Choroid plexus epithelial cell (primary cell): Measurements from ENCODE around the gene AAMDC.

Experiments used
- DNase-seq: peaks from one replicate; pipeline ENCODE4 v3.0.0-alpha.2; 2010; ENCODE audit warnings: low read depth
- H3K4me3 ChIP-seq: 2 replicates; pipeline ENCODE4 v1.5.1; 2011; ENCODE audit warnings: low read depth, mild to moderate bottlenecking, control low read depth, low read length, moderate library complexity
- CTCF ChIP-seq: conservative IDR thresholded peaks from 2 replicates; pipeline ENCODE4 v1.5.1; 2011; ENCODE audit warnings: low read depth, mild to moderate bottlenecking, control low read depth, inconsistent platforms, low read length, moderate library complexity

The AAMDC gene

GRCh38 chr11:77801477-77801876 lies 19.5 kb upstream of the AAMDC start:
- no peak overlapping the region for H3K4me3 ChIP-seq
- no peak for DNase-seq
- no peak for TF ChIP-seq CTCF

DNA sequence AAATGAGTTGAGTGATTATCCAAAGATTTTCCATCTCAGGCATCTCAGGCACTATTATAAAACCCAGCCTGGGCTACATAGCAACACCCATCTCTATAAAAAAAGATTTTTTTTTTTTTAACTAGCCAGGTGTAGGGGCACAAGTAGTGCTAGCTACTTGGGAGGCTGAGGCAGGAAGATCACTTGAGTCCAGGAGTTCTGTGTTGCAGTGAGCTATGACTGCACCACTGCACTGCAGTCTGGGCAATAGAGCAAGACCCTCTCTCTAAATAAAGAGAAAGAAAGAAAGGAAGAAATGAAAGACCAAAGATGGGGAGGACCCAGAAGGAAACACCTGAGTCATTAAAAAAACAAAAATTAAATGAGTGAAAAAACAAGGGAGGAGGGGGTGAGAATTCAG lies 14.5 kb upstream of the AAMDC start:
- no peak for TF ChIP-seq CTCF
- no peak overlapping the region for H3K4me3 ChIP-seq
- no peak for DNase-seq

DNA sequence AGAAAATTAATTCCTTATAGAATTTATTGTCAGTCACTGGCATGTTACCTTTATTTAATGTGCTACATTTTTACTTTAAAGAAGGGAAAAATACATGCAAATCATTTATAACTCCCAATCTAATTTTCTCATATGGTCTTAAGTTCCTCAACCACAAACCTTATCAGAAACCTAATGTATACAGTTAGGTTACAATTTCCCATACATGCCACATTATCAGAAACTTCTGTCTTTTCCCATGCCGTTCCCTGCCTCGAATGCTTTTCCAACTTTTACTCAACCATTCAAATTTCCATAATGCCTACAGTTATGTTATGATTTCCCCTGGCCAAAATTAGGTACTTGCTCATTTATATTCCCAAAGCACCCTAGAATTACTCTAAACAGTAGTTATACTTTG lies 14.0 kb upstream of the AAMDC start:
- no peak for TF ChIP-seq CTCF
- DNase-seq: no peak

DNA sequence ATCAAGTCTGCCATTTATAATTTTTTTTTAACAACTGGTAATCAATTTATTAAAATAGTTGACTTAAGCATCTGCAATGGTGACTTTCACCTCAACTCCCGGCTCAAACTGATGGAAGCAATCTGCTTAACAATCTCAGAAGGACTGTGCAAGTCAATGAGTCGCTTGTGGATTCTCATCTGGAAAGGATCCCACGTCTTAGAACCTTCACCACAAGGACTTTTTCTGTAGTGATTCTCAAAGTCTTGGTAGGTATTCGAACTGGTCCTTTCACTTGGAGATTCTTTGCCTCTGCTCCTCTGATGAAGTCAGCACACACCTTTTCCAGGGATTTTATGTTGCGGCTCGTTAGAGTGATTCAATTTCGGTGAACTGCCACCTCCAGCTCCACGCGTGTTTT lies 7.7 kb upstream of the AAMDC start:
- TF ChIP-seq CTCF: no peak
- H3K4me3 ChIP-seq: no peak overlapping the region
- DNase-seq: no peak

More for the DNA sequence above, 14.0 kb upstream of the AAMDC start:
- H3K4me3 ChIP-seq: no peak overlapping the region

DNA sequence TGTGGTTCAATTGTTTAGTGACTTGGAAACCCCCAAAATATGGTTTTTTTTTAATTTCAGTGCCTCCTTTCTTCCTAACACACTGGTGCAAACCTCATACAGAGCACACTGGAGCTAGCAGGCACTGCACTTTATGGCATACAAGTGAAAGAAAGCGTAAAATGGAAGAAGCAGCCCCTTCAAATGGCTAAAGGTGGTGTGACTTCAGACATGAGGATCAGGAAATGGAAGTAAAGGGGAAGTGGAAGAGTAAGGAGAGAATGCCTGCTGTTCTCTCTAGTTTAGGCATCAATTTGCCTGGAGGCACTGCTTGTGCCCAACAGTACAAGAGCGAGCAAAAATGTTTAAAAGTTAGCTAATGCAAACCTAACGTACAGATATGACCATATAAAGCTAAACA lies 6.1 kb upstream of the AAMDC start:
- H3K4me3 ChIP-seq: no peak overlapping the region
- no peak for DNase-seq
- no peak for TF ChIP-seq CTCF

- TF ChIP-seq CTCF: no peak
- DNase-seq: no peak
- no peak overlapping the region for H3K4me3 ChIP-seq
These were observed 5.5 kb upstream of the AAMDC start for GRCh38 chr11:77815459-77815858.

DNA sequence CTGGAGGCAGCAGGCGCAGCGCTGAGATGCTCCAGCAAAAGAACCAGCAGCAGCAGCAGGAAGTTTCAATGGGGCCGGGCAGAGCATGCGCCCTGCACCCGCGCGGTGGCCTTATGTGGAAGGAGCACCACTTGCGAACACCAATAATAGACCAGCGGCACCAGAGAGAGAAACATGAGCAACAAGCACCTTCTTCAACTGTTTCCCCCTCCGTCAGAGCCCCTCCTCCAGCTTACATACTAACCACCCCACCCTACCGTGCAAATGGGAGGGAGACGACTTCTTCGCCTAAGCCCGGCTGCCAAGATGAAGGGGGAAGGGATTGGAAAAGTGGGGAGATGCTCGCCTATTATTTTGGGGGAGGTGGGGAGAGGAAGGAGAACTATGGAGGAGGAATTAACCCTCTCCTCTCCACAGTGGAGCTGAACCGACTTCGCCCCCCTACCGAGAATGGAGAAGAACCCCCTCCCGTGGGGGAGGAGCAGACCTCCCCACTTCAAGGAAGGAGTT lies 1.5 kb upstream of the AAMDC start:
- peak; percentile 96 for DNase-seq
- H3K4me3 ChIP-seq: peak overlapping the region; percentile 89
- TF ChIP-seq CTCF: peak; percentile 29
